Right kidney (tissue), 9 donors: Measurements from ENCODE around the gene EXOC5.
A peak's percentile ranks its signal among the peaks of the same experiment; 100 is the strongest.

ENCODE experiments used
- DNase-seq: peaks from one replicate; pipeline ENCODE4 v3.0.0-alpha.2; 2016
- long read RNA-seq, 8 donors: transcript quantifications; one replicate each; lab custom pipeline, GENCODE V29; 2026

EXOC5 gene
- long read RNA-seq, donor 1, partial matches to known transcripts = 0 of 1 reads
- long read RNA-seq, donor 1, other reads (novel, unspliced or antisense) = 0 of 1 reads
- long read RNA-seq, donor 2, full-length matches to known transcripts = 2 of 2 reads
- long read RNA-seq, donor 2, partial matches to known transcripts = 0 of 2 reads
- long read RNA-seq, donor 2, other reads (novel, unspliced or antisense) = 0 of 2 reads
- long read RNA-seq, donor 3, full-length matches to known transcripts = 2 of 2 reads
- long read RNA-seq, donor 3, partial matches to known transcripts = 0 of 2 reads
- long read RNA-seq, donor 3, other reads (novel, unspliced or antisense) = 0 of 2 reads
- long read RNA-seq, donor 4, full-length matches to known transcripts = 3 of 3 reads
- long read RNA-seq, donor 4, partial matches to known transcripts = 0 of 3 reads
- long read RNA-seq, donor 4, other reads (novel, unspliced or antisense) = 0 of 3 reads
- long read RNA-seq, donor 5, full-length matches to known transcripts = 3 of 3 reads
- long read RNA-seq, donor 5, partial matches to known transcripts = 0 of 3 reads
- long read RNA-seq, donor 5, other reads (novel, unspliced or antisense) = 0 of 3 reads
- long read RNA-seq, donor 6, full-length matches to known transcripts = 3 of 3 reads
- long read RNA-seq, donor 6, partial matches to known transcripts = 0 of 3 reads
- long read RNA-seq, donor 6, other reads (novel, unspliced or antisense) = 0 of 3 reads
- long read RNA-seq, donor 7 = 0 reads
- long read RNA-seq, donor 8, full-length matches to known transcripts = 7 of 16 reads
- long read RNA-seq, donor 8, partial matches to known transcripts = 0 of 16 reads
- long read RNA-seq, donor 8, other reads (novel, unspliced or antisense) = 9 of 16 reads

DNA sequence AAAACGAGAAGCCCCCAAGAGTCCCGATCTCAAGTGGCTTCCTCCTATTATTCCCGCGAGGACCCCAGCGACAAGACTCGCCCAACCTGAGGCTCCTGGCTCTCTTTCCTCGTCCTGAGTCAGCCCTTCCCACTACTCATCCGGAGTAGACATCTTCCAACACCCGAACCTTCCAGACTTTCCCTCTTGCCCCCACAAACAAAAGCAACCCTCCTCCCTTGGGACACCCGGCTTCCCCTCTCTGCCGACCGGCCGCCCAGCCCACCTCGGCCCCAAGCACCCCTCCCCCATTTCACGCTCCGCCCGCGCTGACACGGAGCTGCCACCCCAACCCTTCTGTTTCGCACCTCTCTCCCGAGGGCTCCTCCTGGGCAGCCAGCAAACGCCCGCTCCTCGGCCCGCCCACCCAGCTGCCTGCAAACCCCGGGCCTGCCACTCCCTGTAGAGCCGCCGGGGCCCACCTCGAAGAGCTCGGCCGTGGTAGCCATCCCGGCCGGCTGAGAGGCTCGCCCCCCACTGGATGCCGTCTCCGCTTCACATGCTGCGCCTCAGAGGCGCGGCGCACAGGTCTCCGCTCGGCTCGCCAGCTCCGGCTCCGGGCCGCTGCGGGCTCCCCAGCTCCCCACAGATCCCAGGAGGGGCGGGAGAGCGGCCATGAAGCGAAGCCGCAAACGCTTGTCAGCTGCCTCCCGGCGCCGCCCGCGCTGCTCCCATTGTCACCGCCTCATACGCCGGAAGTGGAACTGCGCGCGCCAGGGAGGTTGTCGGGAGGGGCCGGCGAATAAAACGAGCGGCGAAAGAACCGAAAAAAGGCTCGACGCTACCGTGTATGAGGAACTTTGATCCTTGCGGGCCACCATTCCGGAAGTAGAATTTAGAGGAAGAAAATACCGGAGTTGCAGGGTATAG is at the start of gene EXOC5, which contains the start of gene AP5M1:
TSS of gene EXOC5 (minus strand) at position 745 of the 909 bp plus-strand sequence. CDS start at position 488, 257 bp downstream.
TSS of gene AP5M1 (plus strand) at position 811 of the 909 bp plus-strand sequence. CDS start 344 bp downstream, outside the sequence.
- DNase-seq = peak; percentile 98

GRCh38 chr14:57317248-57317833 is 48.6 kb upstream of the EXOC5 start:
- peak; percentile 13 for DNase-seq

DNA sequence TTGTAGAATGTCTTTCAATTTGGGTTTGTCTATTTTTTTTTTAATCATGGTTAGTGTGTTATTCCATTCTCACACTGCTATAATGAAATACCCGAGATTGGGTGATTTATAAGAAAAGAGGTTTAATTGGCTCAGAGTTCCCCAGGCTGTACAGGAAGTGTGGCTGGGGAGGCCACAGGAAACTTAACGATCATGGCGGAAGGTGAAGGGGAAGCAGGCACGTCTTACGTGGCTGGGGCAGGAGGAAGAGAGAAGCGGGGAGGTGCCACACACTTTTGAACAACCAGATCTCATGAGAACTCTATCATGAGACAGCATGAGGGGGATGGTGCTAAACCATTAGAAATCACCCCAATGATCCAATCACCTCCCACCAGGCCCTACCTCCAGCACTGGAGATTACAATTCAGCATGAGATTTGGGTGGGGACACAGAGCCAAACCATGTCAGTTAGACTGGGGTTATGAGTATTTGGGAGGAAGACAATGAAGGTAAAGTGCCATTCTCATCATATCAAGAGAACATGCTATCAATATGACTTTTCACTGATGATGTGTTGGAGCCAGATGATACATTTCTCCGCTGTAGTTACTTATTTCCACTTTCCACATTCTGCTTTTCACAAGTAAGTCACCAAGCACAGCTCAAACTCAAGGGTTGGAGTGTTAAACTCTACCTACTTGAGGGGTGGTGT is 45.8 kb upstream of the EXOC5 start:
- DNase-seq = no peak

- DNase-seq = no peak
These were observed 34.2 kb upstream of the EXOC5 start for GRCh38 chr14:57302883-57303282.

- DNase-seq = no peak
These were observed 30.8 kb upstream of the EXOC5 start for GRCh38 chr14:57299511-57299910.

- no peak for DNase-seq
These were observed 29.1 kb upstream of the EXOC5 start for GRCh38 chr14:57297852-57298251.

- no peak for DNase-seq
These were observed 26.5 kb upstream of the EXOC5 start for GRCh38 chr14:57295239-57295638.

- no peak for DNase-seq
These were observed 25.4 kb upstream of the EXOC5 start for GRCh38 chr14:57293866-57294837.

GRCh38 chr14:57291692-57292647 is 23.3 kb upstream of the EXOC5 start:
- no peak for DNase-seq

- DNase-seq = no peak
These were observed 22.0 kb upstream of the EXOC5 start for GRCh38 chr14:57290751-57291150.

- DNase-seq = no peak
These were observed 19.0 kb upstream of the EXOC5 start for GRCh38 chr14:57287745-57288144.

DNA sequence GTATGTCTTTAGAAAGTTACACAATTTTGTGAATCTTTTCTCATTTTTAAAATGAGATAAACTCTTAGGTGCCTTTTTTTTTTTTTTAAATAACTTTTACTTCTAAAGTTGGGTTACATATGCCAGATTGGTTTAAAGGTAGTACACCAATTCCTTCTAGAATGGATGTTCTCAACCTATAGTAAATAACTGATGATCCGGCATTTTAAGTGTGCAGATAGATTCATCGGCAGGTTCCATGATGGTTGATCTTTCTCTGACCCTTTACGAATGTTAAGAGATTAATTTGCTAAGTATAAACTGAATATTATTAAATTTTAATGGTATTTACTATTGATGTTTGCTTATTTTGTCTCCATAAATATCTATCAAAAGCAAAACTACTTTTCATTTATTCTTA is 8.4 kb upstream of the EXOC5 start:
- no peak for DNase-seq

DNA sequence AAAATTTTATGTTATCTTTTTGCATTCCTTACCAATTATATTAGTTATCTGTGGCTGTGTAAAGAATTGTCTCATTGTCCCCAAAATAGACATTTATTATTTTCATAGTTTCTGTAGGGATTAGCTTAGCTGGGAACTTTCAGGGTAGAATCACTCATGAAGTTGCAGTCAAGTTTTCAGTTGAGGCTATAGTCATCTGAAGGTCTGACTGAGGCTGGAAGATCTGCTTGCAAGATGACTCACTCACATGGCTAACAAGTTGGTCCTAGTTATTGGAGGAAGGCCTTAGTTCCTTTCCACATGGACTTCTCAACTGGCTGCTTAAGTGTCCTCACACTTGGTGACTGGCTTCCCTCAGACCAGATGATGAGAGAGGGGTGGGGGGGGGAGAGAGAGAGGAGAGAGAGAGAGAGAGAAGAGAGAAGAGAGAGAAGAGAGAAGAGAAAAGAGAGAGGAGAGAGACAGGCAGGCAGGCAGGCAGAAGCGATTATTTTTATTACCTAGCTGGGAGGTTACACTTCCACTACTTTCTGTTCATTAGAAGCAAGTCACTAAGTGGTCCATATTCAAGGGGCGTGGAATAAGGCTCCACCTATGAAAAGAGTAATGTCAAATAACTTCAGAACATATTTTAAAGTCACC is 6.4 kb upstream of the EXOC5 start:
- no peak for DNase-seq

DNA sequence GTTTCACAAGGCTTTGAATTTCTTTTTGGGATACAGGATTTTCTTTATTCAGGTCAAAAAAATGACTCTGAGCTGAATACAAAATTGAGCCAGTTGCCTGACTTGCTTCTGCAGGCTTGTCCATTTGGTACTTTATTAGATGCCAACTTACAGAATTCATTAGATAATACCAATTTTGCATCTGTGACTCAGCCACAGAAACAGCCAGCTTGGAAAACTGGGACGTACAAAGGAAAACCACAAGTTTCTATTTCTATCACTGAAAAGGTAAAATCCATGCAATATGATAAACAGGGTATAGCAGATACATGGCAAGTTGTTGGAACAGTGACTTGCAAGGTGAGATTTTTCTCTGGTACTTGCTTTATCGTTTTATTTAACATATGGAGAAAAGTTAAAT is 5.8 kb upstream of the EXOC5 start:
- DNase-seq = no peak

- DNase-seq = no peak
These were observed 4.5 kb upstream of the EXOC5 start for GRCh38 chr14:57273236-57273635.

GRCh38 chr14:57266065-57266464 is 2.6 kb downstream of the EXOC5 start:
- DNase-seq = no peak

DNA sequence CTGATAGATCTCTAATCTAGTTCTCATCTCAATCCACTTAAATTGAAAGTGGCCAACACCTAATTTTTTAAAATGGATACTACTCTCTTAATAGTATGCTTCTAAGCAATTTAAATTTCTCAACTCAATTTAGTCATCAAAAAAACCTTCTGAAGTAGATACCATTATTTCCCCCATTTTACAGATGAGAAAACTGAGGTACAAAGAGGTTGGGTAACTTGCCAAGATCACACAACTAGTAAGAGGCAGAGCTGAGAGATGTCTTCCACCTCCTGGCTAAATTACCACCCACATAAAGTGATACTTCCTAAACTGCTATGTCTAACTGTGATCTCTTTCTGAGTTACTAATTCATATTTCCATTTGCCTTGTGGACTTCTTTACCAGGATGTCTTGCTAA is 6.6 kb downstream of the EXOC5 start:
- no peak for DNase-seq

- no peak for DNase-seq
These were observed 7.1 kb downstream of the EXOC5 start for GRCh38 chr14:57261604-57262003.
